SU-DHL-6 (cell line): Measurements from ENCODE around the gene TRMT44.
A peak's percentile ranks its signal among the peaks of the same experiment; 100 is the strongest.

Source experiments
- H2AFZ ChIP-seq: fragments of 200-600 bp; sonication (generic); 2 replicates; pipeline ENCODE4 v1.6.1; 2014; ENCODE audit warnings: low read depth, mild to moderate bottlenecking, moderate library complexity, mixed read lengths, antibody characterized with exemption, low read length; ENCODE audit not compliant: severe bottlenecking
- H3F3A ChIP-seq: fragments of 200-600 bp; shearing (Covaris generic); 2 replicates; pipeline ENCODE4 v1.6.0; 2016; ENCODE audit warnings: antibody characterized with exemption, mild to moderate bottlenecking; ENCODE audit not compliant: insufficient read depth
- H3K27ac ChIP-seq: fragments of 200-600 bp; sonication (generic); 2 replicates; pipeline ENCODE4 v1.5.1; 2016; ENCODE audit warnings: low read depth, mild to moderate bottlenecking, low read length, moderate library complexity, mixed read lengths
- H3K27me3 ChIP-seq: fragments of 200-600 bp; sonication (generic), shearing (Covaris generic); 2 replicates; pipeline ENCODE4 v1.6.0; 2014; ENCODE audit warnings: mild to moderate bottlenecking, low read length
- H3K36me3 ChIP-seq: fragments of 200-600 bp; sonication (generic); 2 replicates; pipeline ENCODE4 v1.6.1; 2014; ENCODE audit warnings: mild to moderate bottlenecking, low read length, mixed read lengths
- H3K4me2 ChIP-seq: fragments of 300-600, 200-600 bp; shearing (Covaris generic), sonication (generic); 2 replicates; pipeline ENCODE4 v1.6.0; 2014; ENCODE audit warnings: low read length, low read depth, mild to moderate bottlenecking; ENCODE audit not compliant: poor library complexity, severe bottlenecking
- H3K4me3 ChIP-seq: fragments of 200-600 bp; sonication (generic); 2 replicates; pipeline ENCODE4 v1.5.1; 2014; ENCODE audit warnings: antibody characterized with exemption, low read length, mild to moderate bottlenecking, mixed read lengths; ENCODE audit not compliant: insufficient read depth, poor library complexity, severe bottlenecking
- H3K79me2 ChIP-seq: fragments of 200-600 bp; sonication (generic); 2 replicates; pipeline ENCODE4 v1.6.1; 2014; ENCODE audit warnings: mild to moderate bottlenecking, low read length, moderate library complexity; ENCODE audit not compliant: insufficient read depth
- H3K9ac ChIP-seq: fragments of 200-600 bp; sonication (generic); 2 replicates; pipeline ENCODE4 v1.7.0; 2014; ENCODE audit warnings: mild to moderate bottlenecking, low read length
- H3K9me2 ChIP-seq: fragments of 200-600 bp; sonication (generic); replicated peaks from 2 replicates; pipeline ENCODE4 v1.6.1; 2014; ENCODE audit warnings: low read length; ENCODE audit not compliant: insufficient read depth
- H3K9me3 ChIP-seq: fragments of 200-600 bp; sonication (generic); 2 replicates; pipeline ENCODE4 v1.6.1; 2014; ENCODE audit warnings: low read length, mixed read lengths; ENCODE audit not compliant: insufficient read depth
- H4K20me1 ChIP-seq: fragments of 200-600 bp; sonication (generic); 2 replicates; pipeline ENCODE4 v1.6.1; 2014; ENCODE audit warnings: low read depth, mild to moderate bottlenecking, antibody characterized with exemption, low read length, moderate library complexity, mixed read lengths
- EZH2phosphoT487 ChIP-seq: fragments of 200-600 bp; sonication (generic), shearing (Covaris generic); conservative IDR thresholded peaks from 2 replicates; pipeline ENCODE4 v1.6.1; 2018; ENCODE audit warnings: mild to moderate bottlenecking, antibody characterized with exemption, low read length, moderate library complexity, mixed read lengths
- TF ChIP-seq, protein P1 (sequence below): fragments of 200-600 bp; sonication (generic); IDR thresholded peaks from one replicate; pipeline ENCODE4 v1.5.1; 2017; ENCODE audit warnings: antibody characterized with exemption, mild to moderate bottlenecking, low read length, moderate library complexity; ENCODE audit not compliant: insufficient read depth, poor library complexity, severe bottlenecking

TRMT44 gene

GRCh38 chr4:8434251-8435073, 6.1 kb upstream of the TRMT44 start:
- no peak overlapping the region for H2AFZ ChIP-seq
- no peak overlapping the region for H3K27ac ChIP-seq
- TF ChIP-seq EZH2phosphoT487 = no peak
- TF ChIP-seq, protein P1, sequence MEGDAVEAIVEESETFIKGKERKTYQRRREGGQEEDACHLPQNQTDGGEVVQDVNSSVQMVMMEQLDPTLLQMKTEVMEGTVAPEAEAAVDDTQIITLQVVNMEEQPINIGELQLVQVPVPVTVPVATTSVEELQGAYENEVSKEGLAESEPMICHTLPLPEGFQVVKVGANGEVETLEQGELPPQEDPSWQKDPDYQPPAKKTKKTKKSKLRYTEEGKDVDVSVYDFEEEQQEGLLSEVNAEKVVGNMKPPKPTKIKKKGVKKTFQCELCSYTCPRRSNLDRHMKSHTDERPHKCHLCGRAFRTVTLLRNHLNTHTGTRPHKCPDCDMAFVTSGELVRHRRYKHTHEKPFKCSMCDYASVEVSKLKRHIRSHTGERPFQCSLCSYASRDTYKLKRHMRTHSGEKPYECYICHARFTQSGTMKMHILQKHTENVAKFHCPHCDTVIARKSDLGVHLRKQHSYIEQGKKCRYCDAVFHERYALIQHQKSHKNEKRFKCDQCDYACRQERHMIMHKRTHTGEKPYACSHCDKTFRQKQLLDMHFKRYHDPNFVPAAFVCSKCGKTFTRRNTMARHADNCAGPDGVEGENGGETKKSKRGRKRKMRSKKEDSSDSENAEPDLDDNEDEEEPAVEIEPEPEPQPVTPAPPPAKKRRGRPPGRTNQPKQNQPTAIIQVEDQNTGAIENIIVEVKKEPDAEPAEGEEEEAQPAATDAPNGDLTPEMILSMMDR = no peak
- H4K20me1 ChIP-seq = no peaks in the 10 kb centered on the region
- H3K4me2 ChIP-seq = peak overlapping the region; percentile 67
- no peaks in the 10 kb centered on the region for H3K36me3 ChIP-seq
- peaks cover 2% of the 10 kb centered on the region; the same call in 1 of the 2 replicates for H3F3A ChIP-seq
- no peaks in the 10 kb centered on the region for H3K27me3 ChIP-seq
- no peaks in the 10 kb centered on the region for H3K9me2 ChIP-seq
- H3K9ac ChIP-seq = no peak overlapping the region
- H3K4me3 ChIP-seq = no peak overlapping the region
- H3K79me2 ChIP-seq = peaks cover 41% of the 10 kb centered on the region
- no peaks in the 10 kb centered on the region for H3K9me3 ChIP-seq

- no peak overlapping the region for H2AFZ ChIP-seq
- no peaks in the 10 kb centered on the region for H3K27me3 ChIP-seq
- no peaks in the 10 kb centered on the region for H3K9me3 ChIP-seq
- H3K79me2 ChIP-seq = peaks cover 51% of the 10 kb centered on the region
- TF ChIP-seq EZH2phosphoT487 = no peak
- TF ChIP-seq, protein P1 = no peak
- H3K4me2 ChIP-seq = peak overlapping the region; percentile 67
- peak overlapping the region; percentile 58 for H3K27ac ChIP-seq
- peaks cover 5% of the 10 kb centered on the region; the same call in 1 of the 2 replicates for H3F3A ChIP-seq
- no peaks in the 10 kb centered on the region for H3K36me3 ChIP-seq
- no peaks in the 10 kb centered on the region for H3K9me2 ChIP-seq
- H3K9ac ChIP-seq = peak overlapping the region; percentile 42
- no peaks in the 10 kb centered on the region for H4K20me1 ChIP-seq
- H3K4me3 ChIP-seq = peak overlapping the region; percentile 53
Observed at GRCh38 chr4:8435656-8436121, 4.9 kb upstream of the TRMT44 start.

- H3K27me3 ChIP-seq = no peaks in the 10 kb centered on the region
- H3K4me3 ChIP-seq = no peak overlapping the region
- H3K79me2 ChIP-seq = peaks cover 67% of the 10 kb centered on the region
Observed at GRCh38 chr4:8437281-8437680, 3.3 kb upstream of the TRMT44 start.

More at GRCh38 chr4:8437281-8437680, 3.3 kb upstream of the TRMT44 start:
- H3K36me3 ChIP-seq = no peaks in the 10 kb centered on the region
- no peak overlapping the region for H3K27ac ChIP-seq
- no peaks in the 10 kb centered on the region for H3K9me2 ChIP-seq
- peaks cover 5% of the 10 kb centered on the region; the same call in 1 of the 2 replicates for H3F3A ChIP-seq
- no peaks in the 10 kb centered on the region for H4K20me1 ChIP-seq
- no peak for TF ChIP-seq EZH2phosphoT487
- TF ChIP-seq, protein P1 = no peak
- no peak overlapping the region for H3K9ac ChIP-seq
- H2AFZ ChIP-seq = no peak overlapping the region
- H3K4me2 ChIP-seq = peak overlapping the region; percentile 3
- H3K9me3 ChIP-seq = no peaks in the 10 kb centered on the region
